Body of pancreas (tissue), 4 donors: ENCODE data around the gene LRRN4.

ENCODE experiments used
- POLR2A ChIP-seq, 3 donors: fragments of 450-650 bp; IDR thresholded peaks; one replicate each; pipeline ENCODE4 v1.6.1; 2016; ENCODE audit warnings: antibody characterized with exemption in 3 of 3, mild to moderate bottlenecking in 2 of 3
- TF ChIP-seq, protein P1 (sequence below), 7 experiments: fragments of 450-650 bp in 4 of 7; fragments of 200-600 bp in 3 of 7; sonication (generic) in 3 of 7; IDR thresholded peaks; one replicate each; pipeline ENCODE4 v1.5.1; 2016 to 2019; ENCODE audit warnings: antibody characterized with exemption in 7 of 7

DNA sequence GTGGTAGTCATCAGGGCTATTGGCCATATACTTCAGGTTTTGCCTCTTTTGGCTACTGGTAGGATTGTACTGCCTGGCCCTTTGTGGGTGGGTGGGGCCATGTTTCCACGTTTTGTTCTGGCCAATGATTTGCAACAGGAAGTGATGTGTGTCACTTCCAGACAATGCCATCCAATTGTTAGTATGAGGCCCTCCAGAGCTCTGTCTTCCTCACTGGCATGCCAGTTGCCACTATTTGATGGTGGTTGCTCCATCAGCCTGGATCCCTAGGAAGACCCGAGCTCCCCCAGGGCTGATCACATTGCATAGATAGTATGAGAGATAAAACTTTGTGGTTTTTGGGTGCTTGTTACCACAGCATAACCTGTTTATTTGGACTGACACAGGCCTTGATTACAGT, 7.7 kb upstream of the LRRN4 start:
- TF ChIP-seq, protein P1, sequence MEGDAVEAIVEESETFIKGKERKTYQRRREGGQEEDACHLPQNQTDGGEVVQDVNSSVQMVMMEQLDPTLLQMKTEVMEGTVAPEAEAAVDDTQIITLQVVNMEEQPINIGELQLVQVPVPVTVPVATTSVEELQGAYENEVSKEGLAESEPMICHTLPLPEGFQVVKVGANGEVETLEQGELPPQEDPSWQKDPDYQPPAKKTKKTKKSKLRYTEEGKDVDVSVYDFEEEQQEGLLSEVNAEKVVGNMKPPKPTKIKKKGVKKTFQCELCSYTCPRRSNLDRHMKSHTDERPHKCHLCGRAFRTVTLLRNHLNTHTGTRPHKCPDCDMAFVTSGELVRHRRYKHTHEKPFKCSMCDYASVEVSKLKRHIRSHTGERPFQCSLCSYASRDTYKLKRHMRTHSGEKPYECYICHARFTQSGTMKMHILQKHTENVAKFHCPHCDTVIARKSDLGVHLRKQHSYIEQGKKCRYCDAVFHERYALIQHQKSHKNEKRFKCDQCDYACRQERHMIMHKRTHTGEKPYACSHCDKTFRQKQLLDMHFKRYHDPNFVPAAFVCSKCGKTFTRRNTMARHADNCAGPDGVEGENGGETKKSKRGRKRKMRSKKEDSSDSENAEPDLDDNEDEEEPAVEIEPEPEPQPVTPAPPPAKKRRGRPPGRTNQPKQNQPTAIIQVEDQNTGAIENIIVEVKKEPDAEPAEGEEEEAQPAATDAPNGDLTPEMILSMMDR (IDR thresholded peaks at IDR 0.05) = no peak
- TF ChIP-seq POLR2A (IDR thresholded peaks at IDR 0.05) = no peak
